ENCODE results near the gene FAM83E. TPM values are rescaled to one million over a fixed set of nuclear protein-coding genes. Genes with fewer than 3 reads are reported as not detected.

FAM83E gene
- total and polyA plus RNA-seq, 2 of the 8 experiments (the other 6 are each of a cell fraction or from before 2014, with no cell fraction given): 1.8 to 5.3 TPM

- TF ChIP-seq JUND (IDR thresholded peaks at IDR 0.05; ENCODE audit: low read length) (no peak), SRF (IDR thresholded peaks at IDR 0.05; ENCODE audit: low read depth, low read length) (no peak), NRF1 (IDR thresholded peaks at IDR 0.05; ENCODE audit: low read depth, low read length) (no peak), JUN (IDR thresholded peaks at IDR 0.05; ENCODE audit: low read depth, low read length) (no peak), POLR2AphosphoS5 (IDR thresholded peaks at IDR 0.05; ENCODE audit: low read depth, low read length) (no peak), CHD2 (IDR thresholded peaks at IDR 0.05; ENCODE audit: low read length) (no peak), CTCF (IDR thresholded peaks at IDR 0.05; ENCODE audit: control extremely low read depth in 1 of 3, insufficient read depth in 1 of 3, low read depth in 1 of 3, low read length in 3 of 3) (no peak), KDM1A (IDR thresholded peaks at IDR 0.05; ENCODE audit: borderline replicate concordance, low read length) (no peak), TBP (IDR thresholded peaks at IDR 0.05; ENCODE audit: low read depth, low read length) (no peak), EP300 (IDR thresholded peaks at IDR 0.05; ENCODE audit: borderline replicate concordance in 1 of 2, low read depth in 2 of 2, low read length in 2 of 2) (no peak), E2F6 (IDR thresholded peaks at IDR 0.05) (no peak), EGR1 (IDR thresholded peaks at IDR 0.05; ENCODE audit: borderline replicate concordance, low read depth, low read length) (peak; percentile 65; the same call in 1 of the 2 replicates), SP2 (IDR thresholded peaks at IDR 0.05; ENCODE audit: low read length) (no peak), NANOG (IDR thresholded peaks at IDR 0.05; ENCODE audit: insufficient read depth, low read depth, low read length, poor library complexity, severe bottlenecking) (peak; percentile 35), BRCA1 (IDR thresholded peaks at IDR 0.05; ENCODE audit: low read depth, low read length) (no peak), CEBPB (IDR thresholded peaks at IDR 0.05; ENCODE audit: low read depth, low read length) (no peak), POLR2A (IDR thresholded peaks at IDR 0.05; ENCODE audit: control extremely low read depth in 1 of 2, low read depth in 2 of 2, low read length in 2 of 2) (no peak), CREB1 (IDR thresholded peaks at IDR 0.05) (0 out of 2 replicates have a peak, but pooled peaks have one; percentile 14), KDM5A (IDR thresholded peaks at IDR 0.05; ENCODE audit: low read length) (no peak), EZH2 (IDR thresholded peaks at IDR 0.05; ENCODE audit: low read depth, low read length, severe bottlenecking) (no peak), GTF2F1 (IDR thresholded peaks at IDR 0.05; ENCODE audit: borderline replicate concordance, low read depth, low read length) (no peak), ZNF274 (IDR thresholded peaks at IDR 0.05; ENCODE audit: borderline replicate concordance, extremely low read depth, low read length) (no peak)
Observed at GRCh38 chr19:48644839-48645619, 30.2 kb upstream of the FAM83E start (continued).
